ENCODE measurements around the gene ABLIM1.

ABLIM1 gene

DNA sequence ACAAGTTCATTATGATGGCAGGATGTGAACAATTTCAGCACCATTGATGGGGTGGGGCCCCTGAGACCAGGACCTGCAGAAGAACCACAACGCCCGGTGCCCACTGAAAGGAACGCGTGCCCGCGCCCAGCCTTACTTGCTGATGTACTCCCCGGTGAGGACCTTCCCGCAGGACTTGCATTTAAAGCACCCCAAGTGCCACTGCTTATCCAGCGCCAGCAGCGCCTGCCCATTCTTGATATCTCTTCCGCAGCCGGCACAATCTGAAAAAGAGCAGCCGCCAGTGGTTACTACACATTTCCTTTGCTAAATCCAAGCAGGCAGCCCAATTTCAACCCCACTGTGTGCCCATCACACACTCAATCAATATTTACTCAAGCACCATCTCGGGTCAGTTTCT, 110.6 kb downstream of the ABLIM1 start:
- no peak for DNase-seq (ENCODE audit: low read depth in 4 of 4, low spot score in 1 of 4)

DNA sequence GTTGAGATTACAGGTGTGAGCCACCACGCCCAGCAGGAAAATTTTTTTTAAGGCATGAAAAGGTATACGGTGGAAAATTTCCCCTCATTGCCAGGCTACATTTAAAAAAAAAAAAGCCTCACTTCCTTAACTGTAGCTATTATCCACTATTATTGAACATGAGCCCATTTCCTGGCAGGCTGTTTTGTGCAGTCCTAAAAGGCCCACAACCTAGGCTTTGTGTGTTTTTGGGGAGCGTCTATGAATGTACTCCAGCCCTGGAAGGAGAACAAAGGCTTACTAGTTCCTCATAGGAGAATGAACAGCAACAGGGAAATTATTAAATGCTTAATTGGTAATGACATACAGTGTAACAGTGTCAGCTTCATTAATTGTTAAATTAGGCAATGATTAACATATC, 111.0 kb downstream of the ABLIM1 start:
- DNase-seq (ENCODE audit: low read depth in 4 of 4, low spot score in 1 of 4) = no peak

DNA sequence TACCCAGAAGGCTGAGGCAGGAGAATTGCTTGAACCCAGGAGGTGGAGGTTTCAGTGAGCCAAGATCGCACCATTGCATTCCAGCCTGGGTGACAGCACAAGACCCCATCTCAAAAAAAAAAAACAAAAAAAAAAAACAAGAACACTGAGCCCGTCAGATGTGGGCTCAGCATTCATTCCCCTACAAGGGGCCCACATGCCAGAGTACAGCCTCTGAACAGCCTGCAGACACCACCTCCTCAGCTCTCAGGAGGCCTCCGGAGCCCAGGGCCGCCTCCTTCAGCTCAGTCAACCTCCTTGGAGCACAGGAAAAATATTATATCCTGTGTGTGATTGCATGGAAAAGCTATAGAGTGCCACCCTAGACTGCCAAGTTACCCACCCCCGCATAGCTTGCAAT, 112.3 kb downstream of the ABLIM1 start:
- no peak for DNase-seq (ENCODE audit: low read depth in 4 of 4, low spot score in 1 of 4)

DNA sequence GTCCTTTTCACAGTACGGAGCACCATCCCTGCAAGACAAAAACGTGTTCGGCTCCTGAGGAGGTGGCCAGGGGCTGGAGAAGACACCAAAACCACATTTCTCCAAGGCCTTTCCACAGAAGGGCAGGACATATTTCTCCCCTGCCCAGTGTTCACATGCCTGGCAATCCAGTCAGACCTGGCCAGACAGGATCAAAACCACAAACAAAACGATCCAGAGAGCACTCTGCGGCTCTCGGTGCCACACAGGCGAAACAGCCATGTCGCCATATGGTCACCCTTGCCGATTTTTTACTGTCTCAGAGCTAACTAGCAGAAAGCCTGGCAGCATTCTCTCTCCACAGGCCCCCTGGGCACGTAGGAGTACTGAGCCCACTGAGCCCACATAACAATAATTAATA, 113.0 kb downstream of the ABLIM1 start:
- no peak for DNase-seq (ENCODE audit: low read depth in 4 of 4, low spot score in 1 of 4)

DNA sequence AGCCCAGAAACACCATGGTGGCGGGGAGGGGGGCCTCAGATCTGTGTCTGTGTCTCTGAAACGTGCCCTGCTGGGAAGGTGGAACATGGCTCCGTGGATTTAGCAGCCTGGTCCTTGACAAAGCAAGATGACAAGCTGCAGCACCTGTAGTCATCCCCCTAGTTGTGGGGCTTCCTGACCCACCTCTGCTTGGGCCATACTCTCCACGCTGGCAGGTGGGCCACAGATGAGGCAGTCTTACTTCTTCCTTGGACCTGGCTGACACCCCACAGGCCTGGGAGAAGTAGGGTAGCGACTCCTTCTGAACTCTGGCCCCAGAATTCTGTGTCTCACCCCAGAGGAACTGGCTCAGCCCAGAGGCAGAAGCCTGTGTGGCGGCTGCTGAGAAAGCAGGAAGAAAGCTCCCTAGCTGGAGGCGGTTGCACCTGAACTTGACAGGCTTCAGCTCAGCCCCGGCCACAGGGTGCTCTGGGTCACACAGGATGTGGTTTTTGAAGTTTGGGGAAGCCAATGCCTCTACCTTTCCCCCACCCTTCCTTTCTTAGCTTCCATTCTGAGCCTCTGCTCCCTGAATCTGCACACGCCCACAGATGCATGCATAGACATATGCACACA, 113.9 kb downstream of the ABLIM1 start:
- DNase-seq (ENCODE audit: low read depth in 4 of 4, low spot score in 1 of 4) = peak in 2 of 4 experiments; percentile 41 to 50

DNA sequence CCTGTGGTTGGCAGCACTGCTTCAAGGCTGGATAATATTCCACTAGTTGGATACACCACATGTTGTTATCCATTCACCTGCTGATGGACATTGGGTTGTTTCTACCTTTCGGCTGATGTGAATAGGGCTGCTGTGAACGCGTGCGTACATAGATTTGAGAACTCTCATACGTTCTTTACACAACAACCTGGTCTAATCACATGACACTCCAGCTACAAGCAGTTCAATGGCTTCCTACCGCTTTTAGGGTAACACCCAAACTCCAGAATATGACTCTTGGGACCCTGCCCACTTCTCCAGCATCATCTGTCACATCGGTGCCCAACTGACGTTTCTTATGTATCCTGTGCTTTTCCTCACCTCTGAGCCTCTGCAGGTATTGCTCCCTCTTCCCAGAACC, 114.6 kb downstream of the ABLIM1 start:
- no peak for DNase-seq (ENCODE audit: low read depth in 4 of 4, low spot score in 1 of 4)

DNA sequence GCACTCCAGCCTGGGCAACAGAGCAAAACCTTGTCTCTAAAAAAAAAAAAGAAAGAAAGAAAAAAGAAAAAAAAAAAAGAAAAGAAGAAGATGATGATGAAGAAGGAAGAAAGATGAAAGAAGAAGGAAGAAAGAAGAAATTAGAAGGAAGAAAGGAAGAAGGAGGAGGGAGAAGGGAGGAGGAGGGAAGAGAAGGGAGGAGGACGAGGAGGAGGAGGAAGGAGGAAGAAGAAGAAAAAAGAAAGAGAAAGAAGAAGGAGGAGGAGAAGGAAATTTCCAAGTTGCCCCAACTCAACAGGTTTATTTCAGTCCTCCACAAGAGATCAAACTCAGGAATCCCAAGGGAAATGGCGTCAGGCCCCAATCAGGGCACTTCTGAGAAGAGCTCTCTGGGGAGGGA, 115.7 kb downstream of the ABLIM1 start:
- DNase-seq (ENCODE audit: low read depth in 4 of 4, low spot score in 1 of 4) = no peak

DNA sequence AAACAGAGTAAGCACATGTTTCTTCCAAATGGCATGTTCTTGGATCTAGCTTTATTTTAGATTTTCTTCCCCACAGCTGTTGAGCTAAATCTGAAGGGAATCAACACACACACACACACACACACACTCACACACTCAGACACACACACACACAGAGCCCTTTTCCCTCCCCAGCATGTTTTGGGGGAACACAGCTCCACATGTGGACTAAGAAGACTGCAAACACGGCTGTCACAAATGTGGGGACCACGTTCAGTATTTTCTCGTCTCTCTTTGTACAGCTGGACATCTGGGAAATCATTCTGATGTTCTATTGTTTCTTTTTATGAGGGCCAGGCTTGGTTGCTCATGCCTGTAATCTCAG, 116.3 kb downstream of the ABLIM1 start:
- no peak for DNase-seq (ENCODE audit: low read depth in 4 of 4, low spot score in 1 of 4)

DNA sequence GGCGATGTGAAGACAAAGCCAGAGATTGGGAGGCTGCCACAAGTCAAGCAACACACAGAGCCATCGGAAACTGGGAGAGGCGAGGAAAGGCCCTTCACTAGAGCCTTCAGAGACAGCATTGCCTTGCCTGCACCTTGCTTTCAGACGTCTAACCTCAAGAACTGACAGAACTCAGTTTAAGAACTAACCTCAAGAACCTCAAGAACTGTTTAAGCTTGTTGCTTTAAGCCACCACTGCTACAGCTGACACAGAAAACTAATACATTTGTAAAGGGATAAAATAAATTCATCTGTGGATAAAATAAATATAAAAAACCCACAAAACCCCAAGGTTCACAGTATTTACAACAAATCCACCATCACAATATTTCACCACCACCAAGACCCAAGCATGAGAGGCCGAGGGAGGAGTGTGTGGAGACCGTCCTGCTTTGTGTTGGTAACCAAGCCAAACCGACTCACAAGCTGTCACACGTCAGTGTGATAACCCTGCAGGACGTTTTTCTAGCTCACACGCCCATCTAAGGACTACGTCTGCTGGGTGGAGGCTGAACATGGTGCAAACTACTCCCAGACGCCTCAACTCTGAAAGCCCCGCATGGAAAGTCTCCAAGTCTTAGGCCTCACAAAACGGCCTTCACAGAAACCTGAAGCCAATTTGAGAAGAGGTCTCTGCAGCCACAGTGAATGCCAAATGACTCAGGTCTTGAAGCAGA, 116.8 kb downstream of the ABLIM1 start:
- peak in 3 of 4 experiments; percentile 31 to 57 (median 46) for DNase-seq (ENCODE audit: low read depth in 4 of 4, low spot score in 1 of 4)

DNA sequence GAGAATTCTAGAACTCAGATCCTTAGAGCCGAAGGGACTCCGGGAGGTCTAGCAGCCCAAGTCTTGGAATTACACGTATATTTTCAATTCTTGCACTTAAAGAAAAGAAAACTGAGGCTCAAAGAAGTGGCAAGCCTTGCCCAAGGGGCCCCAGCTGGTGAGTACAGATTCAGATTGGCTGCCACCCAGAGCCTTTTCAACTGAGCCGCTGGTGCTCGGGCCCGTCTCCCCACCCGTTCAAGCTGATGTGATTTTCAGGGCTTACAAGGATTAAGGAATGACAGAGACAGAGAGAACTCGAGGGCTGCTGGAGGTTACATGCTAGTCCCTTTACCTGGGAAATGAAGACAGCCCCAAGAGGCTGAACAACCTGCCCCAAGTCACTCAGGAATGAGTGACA, 117.8 kb downstream of the ABLIM1 start:
- DNase-seq (ENCODE audit: low read depth in 4 of 4, low spot score in 1 of 4) = no peak

DNA sequence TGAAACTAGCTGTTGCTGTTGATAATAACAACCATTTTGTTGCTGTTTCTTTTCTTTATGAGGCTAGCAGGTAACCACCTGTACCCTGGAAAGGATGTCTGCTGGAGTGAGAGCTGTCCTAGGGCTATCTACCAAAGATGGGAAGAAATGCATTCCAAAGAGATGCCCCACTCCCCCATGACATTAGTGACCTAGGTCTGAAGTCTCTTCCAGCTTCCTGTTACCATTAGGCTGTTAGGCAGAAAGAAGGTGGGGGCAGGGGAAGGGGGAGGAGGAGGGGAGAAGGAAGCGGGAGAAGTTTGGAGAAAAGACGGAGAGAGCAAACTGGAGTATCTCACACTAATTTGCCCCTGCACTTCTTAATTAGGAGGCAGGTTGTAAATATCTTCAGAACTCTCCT, 118.5 kb downstream of the ABLIM1 start:
- no peak for DNase-seq (ENCODE audit: low read depth in 4 of 4, low spot score in 1 of 4)

DNA sequence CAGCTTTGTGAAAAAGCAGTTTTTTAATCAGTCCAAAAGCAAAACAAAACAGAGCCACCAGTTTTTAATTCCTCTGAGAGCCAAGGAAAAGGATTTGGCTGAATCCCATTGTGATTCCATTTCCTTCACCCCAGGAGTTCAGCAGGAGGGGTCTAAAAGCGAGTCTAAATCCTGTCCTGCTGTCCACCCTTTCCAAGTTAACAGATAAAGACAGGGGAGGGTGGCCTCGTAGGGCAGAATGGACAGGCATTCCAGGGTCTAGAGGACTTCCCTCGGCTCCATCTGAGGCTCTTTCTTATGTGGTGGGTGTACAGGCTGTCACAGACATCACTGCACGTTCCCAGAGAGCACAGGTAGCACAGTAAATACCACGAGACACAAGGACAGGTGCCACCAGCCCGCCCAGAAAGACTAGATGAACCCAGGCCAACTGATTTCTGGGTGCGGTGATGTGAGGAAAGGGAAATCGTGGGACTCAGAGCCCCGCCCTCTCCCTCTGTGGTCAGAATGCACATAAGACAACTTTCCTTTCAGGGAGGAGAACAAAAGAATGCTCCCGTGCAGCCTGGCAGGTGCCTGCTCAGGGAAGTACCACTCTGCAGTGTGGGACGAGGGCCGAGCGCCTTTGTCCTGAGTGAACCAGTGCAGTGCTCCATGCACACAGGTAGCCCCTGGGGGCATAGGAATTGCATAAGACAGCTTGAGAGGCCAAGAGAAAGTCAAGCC, 119.7 kb downstream of the ABLIM1 start:
- DNase-seq (ENCODE audit: low read depth in 4 of 4, low spot score in 1 of 4) = peak in 1 of 4 experiments; percentile 46

DNA sequence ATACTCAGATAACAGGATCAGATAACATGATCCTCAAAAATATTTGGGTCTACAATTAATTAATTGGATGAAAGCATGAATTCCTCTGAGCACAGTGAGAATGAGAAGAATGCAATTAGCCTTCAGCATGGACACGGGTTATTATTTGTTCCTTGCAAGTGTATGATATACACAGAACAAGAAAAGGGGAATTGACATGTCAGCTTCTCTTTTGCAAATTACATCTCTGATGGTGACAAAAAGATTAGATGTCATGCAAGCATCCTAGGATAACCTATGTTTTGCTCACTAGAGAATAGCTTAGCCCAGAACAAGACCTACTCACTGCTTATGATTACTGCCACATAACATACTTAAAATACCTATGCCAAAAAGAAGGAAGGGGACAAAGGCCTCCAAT, 120.3 kb downstream of the ABLIM1 start:
- no peak for DNase-seq (ENCODE audit: low read depth in 4 of 4, low spot score in 1 of 4)

DNA sequence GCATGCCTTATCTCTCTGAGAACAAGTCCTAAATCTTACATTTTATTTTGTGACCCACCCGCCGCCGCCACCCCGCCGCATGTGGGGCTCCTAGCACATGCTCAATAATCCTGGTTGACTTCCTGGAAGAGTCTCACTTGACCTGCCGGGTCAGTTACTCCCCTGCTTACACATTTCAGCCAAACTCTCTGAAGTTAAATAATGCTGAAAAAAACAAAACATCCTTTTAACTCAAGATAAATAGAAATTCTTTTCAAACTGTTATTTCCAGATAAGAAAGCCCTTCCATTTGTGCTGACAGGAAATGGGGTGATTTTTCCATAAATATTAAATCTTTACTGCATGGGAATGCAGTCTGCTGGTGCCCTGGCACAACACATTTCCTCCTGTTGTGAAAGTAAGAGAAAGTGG, 123.5 kb downstream of the ABLIM1 start:
- DNase-seq (ENCODE audit: low read depth in 4 of 4, low spot score in 1 of 4) = no peak

DNA sequence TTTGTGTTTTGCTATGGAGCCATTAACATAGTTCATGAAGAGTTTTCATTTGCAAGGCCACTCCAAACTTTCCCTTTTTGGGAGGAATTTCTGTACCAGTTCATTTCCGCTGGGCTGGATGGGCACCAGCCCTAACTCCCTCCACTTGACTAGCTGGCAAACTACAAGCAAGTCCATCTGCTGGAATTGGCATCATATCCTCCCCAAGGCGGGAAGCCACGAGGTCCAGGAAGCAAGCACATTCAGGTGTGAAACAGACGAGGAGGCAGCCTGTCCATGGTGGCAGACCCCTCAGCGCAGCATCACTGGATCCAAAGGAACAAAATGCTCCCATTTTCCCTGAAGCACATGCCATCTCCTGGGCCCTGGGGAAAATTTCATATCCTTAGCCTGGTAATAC, 125.8 kb downstream of the ABLIM1 start:
- DNase-seq (ENCODE audit: low read depth in 4 of 4, low spot score in 1 of 4) = no peak

DNA sequence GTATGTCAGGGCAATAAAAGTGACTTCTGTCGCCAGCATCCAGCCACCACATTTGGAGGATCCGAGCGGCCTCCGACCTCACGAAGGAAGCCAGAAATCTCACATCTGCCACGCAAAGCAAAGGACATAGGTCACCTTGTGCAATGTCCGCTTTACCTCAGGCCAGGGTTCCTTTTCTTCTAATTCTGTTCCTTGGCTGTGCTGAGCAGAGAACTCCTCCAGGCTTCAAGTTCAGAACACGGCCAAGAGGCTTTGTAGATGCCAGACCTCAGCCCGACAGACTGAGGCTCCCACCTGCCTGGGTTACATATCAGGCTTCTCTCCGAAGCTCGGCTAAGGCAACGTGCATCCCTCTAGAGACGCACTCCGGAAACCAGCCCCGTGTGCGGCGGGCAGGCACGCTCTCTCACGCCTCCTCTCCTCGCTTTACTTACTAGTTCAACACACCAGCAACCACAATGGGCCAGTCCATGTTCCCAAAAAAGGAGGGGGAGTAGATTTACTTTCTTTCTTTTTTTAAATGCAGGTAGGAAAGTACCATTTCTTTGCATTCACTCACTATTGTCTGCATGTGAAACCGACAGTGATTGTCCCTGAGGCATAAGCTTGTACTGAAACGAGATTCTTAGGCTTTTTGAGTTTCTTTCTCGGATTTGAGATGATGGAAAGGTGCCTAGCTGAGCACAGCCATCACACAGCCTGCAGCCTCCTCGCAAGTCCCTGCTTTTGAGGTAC, 131.4 kb downstream of the ABLIM1 start:
- peak; percentile 57 to 82 (median 71) for DNase-seq (ENCODE audit: low read depth in 4 of 4, low spot score in 1 of 4)

DNA sequence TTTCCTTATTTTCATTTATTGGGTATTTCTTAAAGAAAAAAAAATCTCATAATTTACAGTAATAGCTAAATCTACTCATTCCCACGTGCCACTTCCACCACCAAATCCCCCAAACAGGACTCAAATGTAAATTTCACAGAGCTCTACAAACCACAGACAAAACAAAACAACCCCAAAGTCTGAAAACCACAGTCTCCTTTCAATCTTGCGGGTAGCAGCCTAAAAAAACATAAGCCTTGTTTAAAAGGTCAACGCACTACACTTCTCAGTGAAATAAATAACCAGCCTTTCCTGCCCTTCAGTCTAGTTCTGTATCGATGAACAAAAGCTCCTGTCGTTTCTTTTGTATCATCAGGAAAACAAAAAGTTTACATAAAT, 132.0 kb downstream of the ABLIM1 start:
- no peak for DNase-seq (ENCODE audit: low read depth in 4 of 4, low spot score in 1 of 4)

DNA sequence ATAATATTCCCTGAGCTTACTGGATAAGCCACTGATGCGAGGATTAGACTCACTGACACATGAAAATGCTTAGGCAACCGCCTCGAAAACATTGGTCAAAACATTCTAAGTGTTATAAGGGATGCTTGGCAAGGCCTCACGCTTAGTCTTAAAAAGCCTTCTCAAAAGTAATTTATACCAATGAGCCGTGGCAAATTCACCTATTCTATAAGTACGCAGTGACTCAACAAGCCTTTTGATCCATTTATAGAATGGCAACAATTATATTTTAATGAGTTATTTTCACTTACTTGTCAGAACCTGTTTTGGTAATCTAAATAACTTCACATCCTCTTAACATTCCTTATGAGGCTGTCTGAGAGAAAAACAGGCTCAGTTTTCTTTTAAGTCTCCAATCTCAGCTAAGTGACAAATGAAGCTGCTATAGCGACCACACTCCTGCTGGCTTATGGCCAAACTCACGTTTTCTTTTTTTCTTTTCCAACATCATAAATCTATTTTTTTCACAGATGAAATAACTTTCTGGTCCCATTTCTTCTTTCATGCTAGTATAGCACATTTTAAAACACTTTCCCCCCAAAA, 132.6 kb downstream of the ABLIM1 start:
- DNase-seq (ENCODE audit: low read depth in 4 of 4, low spot score in 1 of 4) = no peak

DNA sequence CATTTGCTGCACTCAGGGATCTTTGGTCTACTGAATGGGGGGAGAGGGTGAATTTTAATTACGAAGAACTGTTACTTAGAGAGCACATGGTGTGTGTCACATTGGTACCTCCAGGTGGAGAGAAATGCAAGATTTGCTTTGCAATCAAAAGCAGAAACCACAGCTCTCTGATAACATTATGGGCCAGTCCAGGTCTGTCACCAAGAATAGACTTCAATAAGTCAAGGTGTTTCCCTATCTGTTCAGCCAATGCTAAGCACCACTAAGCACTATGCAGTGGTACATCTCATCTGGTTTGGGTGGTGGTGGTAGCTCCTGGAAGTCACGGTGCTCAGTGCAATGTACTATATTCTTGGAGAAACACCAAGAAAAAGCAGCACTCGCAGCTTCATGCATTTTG, 134.2 kb downstream of the ABLIM1 start:
- DNase-seq (ENCODE audit: low read depth in 4 of 4, low spot score in 1 of 4) = no peak

DNA sequence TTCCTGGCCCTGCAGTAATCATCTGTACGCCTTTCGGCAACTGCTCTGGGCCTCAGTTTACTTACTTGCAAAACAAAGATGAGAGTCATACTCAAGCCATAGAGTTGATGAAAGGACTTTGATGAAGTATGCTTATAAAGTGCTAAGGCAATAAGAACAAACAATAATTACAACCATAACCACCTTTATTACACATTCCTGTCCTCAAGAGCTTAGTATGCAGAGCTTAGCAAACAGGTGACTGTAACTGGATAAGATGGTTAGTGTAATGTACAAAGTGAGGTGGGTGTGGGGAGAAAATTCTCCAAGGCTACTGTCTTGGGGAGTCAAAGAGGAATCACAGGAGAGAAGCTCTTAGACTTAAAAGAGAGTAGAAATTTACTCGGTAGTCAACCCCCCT, 136.8 kb downstream of the ABLIM1 start:
- no peak for DNase-seq (ENCODE audit: low read depth in 4 of 4, low spot score in 1 of 4)

DNA sequence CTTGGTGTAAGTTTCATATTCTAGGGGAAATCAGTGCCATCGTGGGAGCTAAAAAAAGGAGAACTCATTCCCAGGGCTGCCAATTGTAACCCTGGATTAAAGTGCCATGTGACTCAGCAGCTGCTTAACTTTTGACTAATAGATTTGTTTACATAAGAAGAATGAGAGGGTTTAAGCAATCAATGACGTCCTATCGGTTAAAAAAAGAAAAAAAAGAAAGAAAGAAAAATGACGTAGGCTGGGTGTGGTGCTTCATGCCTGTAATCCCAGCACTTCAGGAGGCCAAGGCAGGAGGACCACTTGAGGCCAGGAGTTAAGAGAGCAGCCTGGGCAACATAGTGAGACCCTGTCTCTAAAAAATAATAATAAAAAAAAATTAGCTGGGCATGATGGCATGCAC, 137.6 kb downstream of the ABLIM1 start:
- DNase-seq (ENCODE audit: low read depth in 4 of 4, low spot score in 1 of 4) = no peak
